ENCODE measurements around the gene ICE1. TPM values are rescaled to one million over a fixed set of nuclear protein-coding genes. Genes with fewer than 3 reads are reported as not detected.
"Not testable (repeated sequence)": the region's sequence is repeated elsewhere in the genome, so short reads cannot be mapped to it uniquely, and the experiment has no call there.

ICE1 gene
- total RNA-seq, 1 donor from 2014 or later: 31.8 TPM

DNA sequence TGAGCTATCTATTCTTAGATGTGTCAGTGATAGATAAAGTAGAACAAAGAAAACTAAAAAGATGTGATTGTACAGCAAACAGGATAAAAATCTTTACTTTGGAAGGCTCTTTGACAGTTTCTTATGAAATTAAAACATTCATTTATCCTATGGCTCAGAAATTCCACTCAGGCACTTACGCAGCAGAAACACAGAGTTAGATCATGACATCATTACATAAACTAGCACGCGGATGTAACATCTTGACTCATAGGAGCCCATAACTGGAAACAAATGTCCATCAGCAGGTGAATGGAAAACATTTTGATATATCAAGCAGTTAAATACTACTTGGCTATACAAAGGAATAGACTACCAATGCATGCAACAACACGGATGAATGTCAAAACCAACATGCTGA lies 45.3 kb downstream of the ICE1 start:
- DNase-seq (ENCODE audit: low spot score): no peak
- no peaks in the 10 kb centered on the region for H3K9me3 Mint-ChIP-seq
- intact Hi-C loops (cut with micrococcal nuclease): no loop called here
- no peaks in the 10 kb centered on the region for H3K4me1 Mint-ChIP-seq (ENCODE audit: low read depth)
- H3K4me3 Mint-ChIP-seq (ENCODE audit: low read depth): no peak overlapping the region
- no peak overlapping the region for H3K27ac Mint-ChIP-seq
- peaks cover 35% of the 10 kb centered on the region for H3K36me3 Mint-ChIP-seq (ENCODE audit: low read depth)
- no peaks in the 10 kb centered on the region for H3K27me3 Mint-ChIP-seq (ENCODE audit: low read depth)

DNA sequence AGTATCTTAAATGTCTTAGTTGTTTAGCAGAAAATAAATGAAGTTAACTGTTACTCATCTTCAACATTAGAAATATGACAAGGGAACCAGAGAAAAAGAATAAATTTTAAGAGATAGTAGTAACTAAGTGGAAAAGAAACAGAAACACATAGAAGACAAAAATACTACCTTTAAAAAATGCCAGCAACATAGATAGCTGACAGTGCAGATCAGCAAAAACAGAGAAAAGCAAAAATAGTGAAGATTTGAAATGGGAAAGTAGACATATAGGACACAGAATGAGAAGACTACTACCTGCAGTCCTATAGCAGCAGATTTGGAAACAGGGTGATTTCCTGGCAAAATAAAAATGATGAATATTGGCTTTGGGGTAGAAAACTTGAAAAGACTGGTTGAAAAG lies 48.5 kb downstream of the ICE1 start:
- Mint-ChIP-seq H3K9me3 (no peaks in the 10 kb centered on the region), H3K27me3 (ENCODE audit: low read depth) (no peaks in the 10 kb centered on the region), H3K36me3 (ENCODE audit: low read depth) (peaks cover 36% of the 10 kb centered on the region), H3K4me3 (ENCODE audit: low read depth) (no peak overlapping the region), H3K4me1 (ENCODE audit: low read depth) (no peaks in the 10 kb centered on the region), H3K27ac (no peak overlapping the region)
- intact Hi-C loops (cut with micrococcal nuclease): no loop called here
- DNase-seq (ENCODE audit: low spot score): no peak

GRCh38 chr5:5473226-5473625 lies 50.7 kb downstream of the ICE1 start:
- Mint-ChIP-seq H3K36me3 (ENCODE audit: low read depth) (peaks cover 41% of the 10 kb centered on the region), H3K4me1 (ENCODE audit: low read depth) (no peaks in the 10 kb centered on the region), H3K9me3 (no peaks in the 10 kb centered on the region), H3K4me3 (ENCODE audit: low read depth) (no peak overlapping the region), H3K27ac (no peak overlapping the region), H3K27me3 (ENCODE audit: low read depth) (no peaks in the 10 kb centered on the region)
- no peak for DNase-seq (ENCODE audit: low spot score)
- intact Hi-C loops (cut with micrococcal nuclease): no loop called here

GRCh38 chr5:5474961-5475360 lies 52.5 kb downstream of the ICE1 start:
- H3K36me3 Mint-ChIP-seq (ENCODE audit: low read depth): peaks cover 56% of the 10 kb centered on the region
- intact Hi-C loops (cut with micrococcal nuclease): no loop called here

GRCh38 chr5:5475975-5476374 lies 53.5 kb downstream of the ICE1 start:
- Mint-ChIP-seq H3K9me3 (peaks cover 5% of the 10 kb centered on the region), H3K27ac (no peak overlapping the region), H3K4me1 (ENCODE audit: low read depth) (peaks cover 4% of the 10 kb centered on the region), H3K4me3 (ENCODE audit: low read depth) (no peak overlapping the region), H3K27me3 (ENCODE audit: low read depth) (no peaks in the 10 kb centered on the region), H3K36me3 (ENCODE audit: low read depth) (peaks cover 62% of the 10 kb centered on the region)
- DNase-seq (ENCODE audit: low spot score): no peak
- intact Hi-C loops (cut with micrococcal nuclease): no loop called here

More at GRCh38 chr5:5474961-5475360, 52.5 kb downstream of the ICE1 start:
- H3K4me3 Mint-ChIP-seq (ENCODE audit: low read depth): no peak overlapping the region
- no peaks in the 10 kb centered on the region for H3K4me1 Mint-ChIP-seq (ENCODE audit: low read depth)
- H3K27ac Mint-ChIP-seq: no peak overlapping the region
- H3K9me3 Mint-ChIP-seq: peaks cover 5% of the 10 kb centered on the region
- H3K27me3 Mint-ChIP-seq (ENCODE audit: low read depth): no peaks in the 10 kb centered on the region
- no peak for DNase-seq (ENCODE audit: low spot score)

DNA sequence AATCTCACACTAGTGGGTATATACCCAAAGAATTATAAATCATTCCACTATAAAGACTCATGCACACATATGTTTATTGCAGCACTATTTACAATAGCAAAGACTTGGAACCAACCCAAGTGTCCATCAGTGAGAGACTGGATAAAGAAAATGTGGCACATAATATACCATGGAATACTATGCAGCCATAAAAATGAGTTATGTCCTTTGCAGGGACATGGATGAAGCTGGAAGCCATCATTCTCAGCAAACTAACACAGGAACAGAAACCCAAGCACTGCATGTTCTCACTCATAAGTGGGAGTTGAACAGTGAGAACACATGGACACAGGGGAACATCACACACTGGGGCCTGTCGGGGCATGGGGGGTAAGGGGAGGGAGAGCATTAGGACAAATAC lies 57.1 kb downstream of the ICE1 start:
- intact Hi-C loops (cut with micrococcal nuclease); H3K27me3 Mint-ChIP-seq (ENCODE audit: low read depth); DNase-seq (ENCODE audit: low spot score); H3K27ac Mint-ChIP-seq; H3K4me3 Mint-ChIP-seq (ENCODE audit: low read depth); H3K9me3 Mint-ChIP-seq: not testable (repeated sequence)
- Mint-ChIP-seq H3K4me1 (ENCODE audit: low read depth) (peaks cover 13% of the 10 kb centered on the region), H3K36me3 (ENCODE audit: low read depth) (peaks cover 67% of the 10 kb centered on the region)

DNA sequence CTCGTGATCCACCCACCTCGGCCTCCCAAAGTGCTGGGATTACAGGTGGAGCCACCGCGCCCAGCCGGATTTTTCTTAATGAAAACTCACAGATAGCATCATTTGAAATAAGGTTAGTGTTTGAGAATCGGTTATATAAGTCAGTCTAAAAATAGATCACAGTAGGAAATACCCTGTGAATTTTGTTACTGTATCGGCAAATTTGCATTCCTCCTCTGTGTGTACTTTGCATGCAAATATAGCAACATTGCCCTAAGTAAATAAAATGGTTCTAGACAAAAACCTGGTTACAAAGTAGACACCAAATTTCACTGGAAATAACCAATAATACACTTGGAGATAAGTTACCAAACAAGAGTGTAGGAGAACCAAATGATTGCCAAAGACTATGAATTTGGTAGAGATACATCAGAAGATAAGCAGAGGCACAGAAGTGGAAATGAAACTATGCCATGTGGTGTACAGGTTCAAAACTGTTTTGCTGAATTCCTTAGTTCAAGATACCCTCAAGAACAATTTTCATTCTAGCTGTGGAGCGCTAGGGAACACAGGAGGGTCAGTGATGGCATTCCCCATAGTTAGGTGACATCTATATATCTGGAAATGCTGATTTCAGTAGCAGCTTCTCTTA lies 58.1 kb downstream of the ICE1 start:
- Mint-ChIP-seq H3K36me3 (ENCODE audit: low read depth) (peaks cover 60% of the 10 kb centered on the region), H3K27ac (no peak overlapping the region), H3K4me3 (ENCODE audit: low read depth) (peak overlapping the region; percentile 39), H3K4me1 (ENCODE audit: low read depth) (peaks cover 13% of the 10 kb centered on the region), H3K9me3 (peaks cover 5% of the 10 kb centered on the region), H3K27me3 (ENCODE audit: low read depth) (no peaks in the 10 kb centered on the region)
- intact Hi-C loops (cut with micrococcal nuclease): loop anchor here (5.0 kb wide), 1 partner anchor 58 kb away; the partner anchor contains the start of gene ICE1
- DNase-seq (ENCODE audit: low spot score): no peak

DNA sequence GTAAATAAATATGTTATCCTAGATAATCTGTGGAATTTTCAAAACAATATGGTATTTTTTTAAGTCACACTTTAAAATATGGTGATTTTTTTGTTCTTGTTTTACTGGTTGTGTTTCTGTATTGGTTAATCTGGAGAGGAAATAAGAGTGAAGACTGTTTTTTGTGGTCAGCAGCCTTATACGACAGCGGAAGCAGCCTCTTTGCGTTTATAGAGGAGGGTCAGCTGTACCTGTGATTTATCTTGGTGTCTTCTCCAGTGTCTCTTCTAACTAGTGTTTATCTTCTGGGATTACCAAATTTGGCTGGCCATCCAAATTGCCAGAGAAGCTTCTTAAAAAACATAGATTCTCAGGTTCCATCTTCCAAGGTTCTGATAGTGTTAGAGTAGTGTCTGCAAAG lies 58.7 kb downstream of the ICE1 start:
- H3K27ac Mint-ChIP-seq: peak overlapping the region; percentile 57
- DNase-seq (ENCODE audit: low spot score): no peak
- peak overlapping the region; percentile 9 for H3K4me3 Mint-ChIP-seq (ENCODE audit: low read depth)
- H3K27me3 Mint-ChIP-seq (ENCODE audit: low read depth): no peaks in the 10 kb centered on the region
- peaks cover 5% of the 10 kb centered on the region for H3K9me3 Mint-ChIP-seq
- peaks cover 53% of the 10 kb centered on the region for H3K36me3 Mint-ChIP-seq (ENCODE audit: low read depth)
- intact Hi-C loops (cut with micrococcal nuclease): loop anchor here (5.0 kb wide), 1 partner anchor 59 kb away; the partner anchor contains the start of gene ICE1
- H3K4me1 Mint-ChIP-seq (ENCODE audit: low read depth): peaks cover 18% of the 10 kb centered on the region

DNA sequence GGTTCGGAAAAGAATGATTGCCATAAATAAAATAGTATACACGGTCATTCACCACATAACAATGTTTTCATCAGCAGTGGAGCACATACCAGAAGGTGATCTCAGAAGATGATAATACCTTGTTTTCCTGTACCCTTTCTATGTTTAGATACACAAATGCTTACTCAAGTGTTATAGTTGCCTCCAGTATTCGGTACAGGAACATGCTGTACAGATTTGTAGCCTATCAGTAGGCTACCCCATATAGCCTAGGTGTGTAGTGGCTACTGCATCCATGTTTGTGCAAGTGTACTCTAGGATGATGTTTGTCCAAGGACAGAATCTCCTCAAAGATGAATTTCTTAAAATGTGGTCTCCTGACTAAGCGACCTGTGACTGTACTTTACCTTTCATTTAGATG lies 59.2 kb downstream of the ICE1 start:
- no peaks in the 10 kb centered on the region for H3K27me3 Mint-ChIP-seq (ENCODE audit: low read depth)
- H3K36me3 Mint-ChIP-seq (ENCODE audit: low read depth): peaks cover 51% of the 10 kb centered on the region
- no peak for DNase-seq (ENCODE audit: low spot score)
- H3K4me1 Mint-ChIP-seq (ENCODE audit: low read depth): peaks cover 18% of the 10 kb centered on the region
- H3K4me3 Mint-ChIP-seq (ENCODE audit: low read depth): peak overlapping the region; percentile 9
- intact Hi-C loops (cut with micrococcal nuclease): loop anchor here (5.0 kb wide), 1 partner anchor 59 kb away; the partner anchor contains the start of gene ICE1
- H3K9me3 Mint-ChIP-seq: peaks cover 5% of the 10 kb centered on the region
- peak overlapping the region; percentile 57 for H3K27ac Mint-ChIP-seq

GRCh38 chr5:5483350-5483749 lies 60.9 kb downstream of the ICE1 start:
- Mint-ChIP-seq H3K9me3 (peaks cover 5% of the 10 kb centered on the region), H3K27me3 (ENCODE audit: low read depth) (no peaks in the 10 kb centered on the region), H3K27ac (no peak overlapping the region), H3K36me3 (ENCODE audit: low read depth) (peaks cover 41% of the 10 kb centered on the region), H3K4me1 (ENCODE audit: low read depth) (peaks cover 20% of the 10 kb centered on the region), H3K4me3 (ENCODE audit: low read depth) (no peak overlapping the region)
- intact Hi-C loops (cut with micrococcal nuclease): loop anchor here (5.0 kb wide), 1 partner anchor 61 kb away; the partner anchor contains the start of gene ICE1
- no peak for DNase-seq (ENCODE audit: low spot score)

- Mint-ChIP-seq H3K9me3 (peaks cover 4% of the 10 kb centered on the region), H3K27me3 (ENCODE audit: low read depth) (no peaks in the 10 kb centered on the region), H3K27ac (no peak overlapping the region), H3K4me3 (ENCODE audit: low read depth) (no peak overlapping the region), H3K36me3 (ENCODE audit: low read depth) (peaks cover 36% of the 10 kb centered on the region), H3K4me1 (ENCODE audit: low read depth) (peaks cover 20% of the 10 kb centered on the region)
- intact Hi-C loops (cut with micrococcal nuclease): loop anchor here (5.0 kb wide), 1 partner anchor 62 kb away; the partner anchor contains the start of gene ICE1
- DNase-seq (ENCODE audit: low spot score): no peak
Observed at GRCh38 chr5:5483880-5484598, 61.6 kb downstream of the ICE1 start.

- no peak overlapping the region for H3K27ac Mint-ChIP-seq
- no peak overlapping the region for H3K4me3 Mint-ChIP-seq (ENCODE audit: low read depth)
Observed at GRCh38 chr5:5486122-5486521, 63.6 kb downstream of the ICE1 start.

More at GRCh38 chr5:5486122-5486521, 63.6 kb downstream of the ICE1 start:
- H3K9me3 Mint-ChIP-seq: no peaks in the 10 kb centered on the region
- peaks cover 15% of the 10 kb centered on the region for H3K4me1 Mint-ChIP-seq (ENCODE audit: low read depth)
- DNase-seq (ENCODE audit: low spot score): no peak
- H3K27me3 Mint-ChIP-seq (ENCODE audit: low read depth): no peaks in the 10 kb centered on the region
- intact Hi-C loops (cut with micrococcal nuclease): no loop called here
- peaks cover 27% of the 10 kb centered on the region for H3K36me3 Mint-ChIP-seq (ENCODE audit: low read depth)

All from activated T-helper 2 cell treated with anti-CD3 and anti-CD28 coated beads, Interferon-gamma antibody, Interleukin-2, Interleukin-4, amounts not matched to agents 10 μg/mL and 5 μg/mL and 100 μg/mL, durations not matched to agents 14 hours and 24 hours and 36 hours (primary cell).